Thymus (tissue), 11 donors: ENCODE results near the gene CFAP99. TPM values are rescaled to one million over a fixed set of nuclear protein-coding genes. Genes with fewer than 3 reads are reported as not detected.

Source experiments
- DNase-seq, 9 donors: peaks; one replicate each; pipeline ENCODE4 v3.0.0-alpha.2; 2013; ENCODE audit warnings: low spot score in 9 of 9, low read depth in 6 of 9, missing footprints in 1 of 9
- H3K27ac ChIP-seq, 2 donors: one replicate each; pipeline ENCODE4 v1.5.1; 2013; ENCODE audit warnings: control low read depth in 1 of 2, low read depth in 1 of 2, low read length in 1 of 2, mild to moderate bottlenecking in 1 of 2, moderate library complexity in 1 of 2
- H3K27me3 ChIP-seq, 2 donors: one replicate each; pipeline ENCODE4 v1.5.1; 2013; ENCODE audit warnings: low read length in 1 of 2; ENCODE audit not compliant: control insufficient read depth in 2 of 2, insufficient read depth in 1 of 2
- H3K36me3 ChIP-seq, 2 donors: one replicate each; pipeline ENCODE4 v1.5.1; 2013; ENCODE audit warnings: low read length in 1 of 2, mild to moderate bottlenecking in 1 of 2, moderate library complexity in 1 of 2; ENCODE audit not compliant: control insufficient read depth in 2 of 2, insufficient read depth in 2 of 2
- H3K4me1 ChIP-seq, 2 donors: one replicate each; pipeline ENCODE4 v1.5.1; 2013; ENCODE audit warnings: low read length in 2 of 2; ENCODE audit not compliant: control insufficient read depth in 2 of 2, insufficient read depth in 2 of 2
- H3K4me3 ChIP-seq, 2 donors: one replicate each; pipeline ENCODE4 v1.5.1; 2013; ENCODE audit warnings: low read length in 2 of 2, control low read depth in 1 of 2, mild to moderate bottlenecking in 1 of 2
- H3K9me3 ChIP-seq, 2 donors: one replicate each; pipeline ENCODE4 v1.5.1; 2013; ENCODE audit warnings: low read length in 1 of 2, mild to moderate bottlenecking in 1 of 2; ENCODE audit not compliant: control insufficient read depth in 2 of 2, insufficient read depth in 1 of 2
- WGBS: extraction: QIAGEN DNeasy Blood & Tissue Kit; methylation state at CpG from one replicate; pipeline ENCODE4 v1.1.7; 2013; 5-methylcytosine and 5-hydroxymethylcytosine counted together
- polyA plus RNA-seq: library from polyadenylated mRNA; stranded (reverse); fragments of 200-250 nt; gene quantifications from one replicate; pipeline ENCODE4 v1.2.3, GENCODE V29; 2013
- total RNA-seq: library from RNA; stranded (reverse); fragments of 120-200 nt; gene quantifications from one replicate; pipeline ENCODE4 v1.2.4, GENCODE V29; 2013
- donor health status: healthy.

Gene CFAP99
- total and polyA plus RNA-seq, 2 donors: 0.18 to 0.19 TPM

DNA sequence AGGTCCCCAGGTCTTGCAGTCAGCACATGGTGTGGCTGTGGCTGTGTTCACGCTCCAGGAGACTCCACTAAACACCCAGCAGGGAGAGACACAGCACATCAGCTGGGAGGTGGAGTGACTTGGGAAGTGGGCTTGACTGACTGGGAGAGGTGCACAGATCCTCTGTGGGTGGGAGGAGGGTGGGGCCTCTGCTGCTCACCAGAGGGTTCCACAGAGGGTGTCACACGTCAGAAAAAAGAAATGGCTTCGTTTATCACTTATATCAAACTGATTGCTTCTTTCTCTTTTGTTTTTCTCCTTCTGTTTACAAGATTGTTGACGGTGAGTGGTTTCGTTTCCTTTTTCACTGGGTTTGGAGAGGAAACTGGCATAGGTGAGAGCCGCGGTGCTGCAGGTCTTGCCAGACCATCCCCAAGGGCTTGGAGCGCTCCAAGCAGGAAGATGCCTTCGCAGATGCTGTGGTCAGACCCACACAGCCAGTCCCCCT lies 92.9 kb downstream of the CFAP99 start:
- peaks cover 78 to 87% of the 10 kb centered on the region in 2 donors for H3K36me3 ChIP-seq
- no peaks in the 10 kb centered on the region for H3K27me3 ChIP-seq
- no peak overlapping the region for H3K27ac ChIP-seq
- WGBS: 84% methylated on average over 9 of the region's 9 CpGs
- no peaks in the 10 kb centered on the region for H3K9me3 ChIP-seq
- no peak for DNase-seq
- no peak overlapping the region for H3K4me3 ChIP-seq
- H3K4me1 ChIP-seq: no peaks in the 10 kb centered on the region

Other genes starting within 250 kb of the CFAP99 start
- 14.3 TPM for gene HAUS3, start 176.8 kb upstream of the CFAP99 start, total RNA-seq
- gene HAUS3, start 176.8 kb upstream of the CFAP99 start, polyA plus RNA-seq: 26.6 TPM
- gene POLN, start 176.8 kb upstream of the CFAP99 start, total RNA-seq: 1.1 TPM
- 2.9 TPM for gene POLN, start 176.8 kb upstream of the CFAP99 start, polyA plus RNA-seq
- 47.5 TPM for gene MXD4, start 156.8 kb upstream of the CFAP99 start, total RNA-seq
- gene MXD4, start 156.8 kb upstream of the CFAP99 start, polyA plus RNA-seq: 72.7 TPM
- gene ZFYVE28, start 310 bp upstream of the CFAP99 start, total RNA-seq: 2.8 TPM
- 7.8 TPM for gene ZFYVE28, start 310 bp upstream of the CFAP99 start, polyA plus RNA-seq
- 43.1 TPM for gene RNF4, start 50.2 kb downstream of the CFAP99 start, total RNA-seq
- gene RNF4, start 50.2 kb downstream of the CFAP99 start, polyA plus RNA-seq: 41.3 TPM
- 9.0 TPM for gene FAM193A, start 117.7 kb downstream of the CFAP99 start, total RNA-seq
- 13.8 TPM for gene FAM193A, start 117.7 kb downstream of the CFAP99 start, polyA plus RNA-seq